Activated T-helper 17 cell treated with anti-CD3 and anti-CD28 coated beads, Interleukin-2, amount 50 U/mL, for 72 hours (primary cell): ENCODE data around the gene MRPS26. TPM values are rescaled to one million over a fixed set of nuclear protein-coding genes. Genes with fewer than 3 reads are reported as not detected.
A peak's percentile ranks its signal among the peaks of the same experiment; 100 is the strongest.
"Not testable (repeated sequence)": the region's sequence is repeated elsewhere in the genome, so short reads cannot be mapped to it uniquely, and the experiment has no call there.

Experiments used
- ATAC-seq: fragments of 150-1000 bp; cut with Tn5 transposase; replicated peaks from 2 replicates; pipeline ENCODE4 v1.10.0; 2021; ENCODE audit warnings: mild to moderate bottlenecking, moderate library complexity
- H3K27ac Mint-ChIP-seq: one replicate; pipeline ENCODE4 v1.8.0; 2022; ENCODE audit warnings: mixed read lengths
- H3K27me3 Mint-ChIP-seq: one replicate; pipeline ENCODE4 v1.8.0; 2022; ENCODE audit warnings: mixed read lengths
- H3K36me3 Mint-ChIP-seq: one replicate; pipeline ENCODE4 v1.8.0; 2022; ENCODE audit warnings: low read depth, mild to moderate bottlenecking, mixed read lengths
- H3K4me1 Mint-ChIP-seq: one replicate; pipeline ENCODE4 v1.8.0; 2022; ENCODE audit warnings: mixed read lengths
- H3K4me3 Mint-ChIP-seq: one replicate; pipeline ENCODE4 v1.8.0; 2022; ENCODE audit warnings: mild to moderate bottlenecking, mixed read lengths
- H3K9me3 Mint-ChIP-seq: one replicate; pipeline ENCODE4 v1.8.0; 2022; ENCODE audit warnings: mixed read lengths
- total RNA-seq, 2 donors: library from RNA; stranded (reverse); gene quantifications; one replicate each; pipeline ENCODE4 v1.2.3, GENCODE V29; 2022

The MRPS26 gene
- total RNA-seq, 2 donors from 2014 or later, result 52.9 to 66.4 TPM

- H3K4me3 Mint-ChIP-seq, result no peak overlapping the region
- H3K36me3 Mint-ChIP-seq, result peaks cover 44% of the 10 kb centered on the region
- H3K27ac Mint-ChIP-seq, result no peak overlapping the region
- ATAC-seq, result no peak
- H3K9me3 Mint-ChIP-seq, result no peaks in the 10 kb centered on the region
- no peaks in the 10 kb centered on the region for H3K27me3 Mint-ChIP-seq
- peaks cover 6% of the 10 kb centered on the region for H3K4me1 Mint-ChIP-seq
Observed at GRCh38 chr20:3051385-3052019, 5.7 kb downstream of the MRPS26 start.

- H3K4me1 Mint-ChIP-seq, result peaks cover 11% of the 10 kb centered on the region
- no peaks in the 10 kb centered on the region for H3K36me3 Mint-ChIP-seq
- H3K4me3 Mint-ChIP-seq, result no peak overlapping the region
- no peaks in the 10 kb centered on the region for H3K27me3 Mint-ChIP-seq
- ATAC-seq, result no peak
- no peaks in the 10 kb centered on the region for H3K9me3 Mint-ChIP-seq
- no peak overlapping the region for H3K27ac Mint-ChIP-seq
Observed at GRCh38 chr20:3059489-3059888, 13.6 kb downstream of the MRPS26 start.

GRCh38 chr20:3064119-3064518 lies 18.3 kb downstream of the MRPS26 start:
- ATAC-seq, H3K4me3 Mint-ChIP-seq, H3K36me3 Mint-ChIP-seq, H3K9me3 Mint-ChIP-seq, H3K27me3 Mint-ChIP-seq, H3K27ac Mint-ChIP-seq: not testable (repeated sequence)
- peaks cover 15% of the 10 kb centered on the region for H3K4me1 Mint-ChIP-seq

GRCh38 chr20:3067139-3068014 lies 21.5 kb downstream of the MRPS26 start:
- ATAC-seq, result no peak
- Mint-ChIP-seq H3K27ac (peak overlapping the region; percentile 5), H3K4me3 (no peak overlapping the region)

GRCh38 chr20:3068075-3068474 lies 22.2 kb downstream of the MRPS26 start:
- no peaks in the 10 kb centered on the region for H3K9me3 Mint-ChIP-seq
- no peak overlapping the region for H3K4me3 Mint-ChIP-seq
- H3K27ac Mint-ChIP-seq, result no peak overlapping the region
- no peak for ATAC-seq
- H3K27me3 Mint-ChIP-seq, result no peaks in the 10 kb centered on the region
- H3K36me3 Mint-ChIP-seq, result no peaks in the 10 kb centered on the region
- peaks cover 13% of the 10 kb centered on the region for H3K4me1 Mint-ChIP-seq

More at GRCh38 chr20:3067139-3068014, 21.5 kb downstream of the MRPS26 start:
- Mint-ChIP-seq H3K9me3 (no peaks in the 10 kb centered on the region), H3K27me3 (no peaks in the 10 kb centered on the region), H3K4me1 (peaks cover 13% of the 10 kb centered on the region), H3K36me3 (no peaks in the 10 kb centered on the region)

- Mint-ChIP-seq H3K9me3 (no peaks in the 10 kb centered on the region), H3K4me3 (no peak overlapping the region), H3K27ac (no peak overlapping the region), H3K4me1 (peaks cover 12% of the 10 kb centered on the region), H3K36me3 (no peaks in the 10 kb centered on the region), H3K27me3 (no peaks in the 10 kb centered on the region)
- no peak for ATAC-seq
Observed at GRCh38 chr20:3068986-3069900, 23.4 kb downstream of the MRPS26 start.

- no peaks in the 10 kb centered on the region for H3K9me3 Mint-ChIP-seq
- no peaks in the 10 kb centered on the region for H3K27me3 Mint-ChIP-seq
- no peaks in the 10 kb centered on the region for H3K36me3 Mint-ChIP-seq
- no peak for ATAC-seq
- H3K4me3 Mint-ChIP-seq, result peak overlapping the region; percentile 67
- peak overlapping the region; percentile 22 for H3K27ac Mint-ChIP-seq
- H3K4me1 Mint-ChIP-seq, result peaks cover 6% of the 10 kb centered on the region
Observed at GRCh38 chr20:3070725-3071124, 24.9 kb downstream of the MRPS26 start.

- ATAC-seq, result no peak
- Mint-ChIP-seq H3K4me1 (peaks cover 6% of the 10 kb centered on the region), H3K9me3 (no peaks in the 10 kb centered on the region), H3K4me3 (peak overlapping the region; percentile 67), H3K27ac (peak overlapping the region; percentile 22), H3K27me3 (no peaks in the 10 kb centered on the region), H3K36me3 (no peaks in the 10 kb centered on the region)
Observed at GRCh38 chr20:3071266-3071609, 25.4 kb downstream of the MRPS26 start.

GRCh38 chr20:3071610-3072529 lies 26.0 kb downstream of the MRPS26 start, which contains the start of gene OXT:
TSS of gene OXT (plus strand) at chr20:3071620. CDS start at chr20:3071656, 36 bp downstream.
- peak within 1 kb of the TSS; percentile 67 for H3K4me3 Mint-ChIP-seq
- peaks cover 6% of the 10 kb centered on the region for H3K4me1 Mint-ChIP-seq
- H3K27ac Mint-ChIP-seq, result peak within 1 kb of the TSS; percentile 54
- ATAC-seq, result peak; percentile 87
- H3K36me3 Mint-ChIP-seq, result no peaks in the 10 kb centered on the region
- H3K27me3 Mint-ChIP-seq, result no peaks in the 10 kb centered on the region
- H3K9me3 Mint-ChIP-seq, result no peaks in the 10 kb centered on the region

GRCh38 chr20:3072530-3073250 lies 26.8 kb downstream of the MRPS26 start:
- peaks cover 8% of the 10 kb centered on the region for H3K4me1 Mint-ChIP-seq
- H3K36me3 Mint-ChIP-seq, result no peaks in the 10 kb centered on the region
- peak overlapping the region; percentile 54 for H3K27ac Mint-ChIP-seq

GRCh38 chr20:3073251-3073643 lies 27.4 kb downstream of the MRPS26 start:
- ATAC-seq, H3K9me3 Mint-ChIP-seq, H3K27me3 Mint-ChIP-seq, H3K27ac Mint-ChIP-seq, H3K36me3 Mint-ChIP-seq: not testable (repeated sequence)
- peak overlapping the region; percentile 67 for H3K4me3 Mint-ChIP-seq
- H3K4me1 Mint-ChIP-seq, result peaks cover 10% of the 10 kb centered on the region

More at GRCh38 chr20:3072530-3073250, 26.8 kb downstream of the MRPS26 start:
- H3K27me3 Mint-ChIP-seq, result no peaks in the 10 kb centered on the region
- no peak for ATAC-seq
- H3K9me3 Mint-ChIP-seq, result no peaks in the 10 kb centered on the region
- peak overlapping the region; percentile 67 for H3K4me3 Mint-ChIP-seq

- H3K4me1 Mint-ChIP-seq, result peaks cover 10% of the 10 kb centered on the region
Observed at GRCh38 chr20:3074812-3075211, 29.0 kb downstream of the MRPS26 start.

GRCh38 chr20:3075315-3075714 lies 29.5 kb downstream of the MRPS26 start:
- H3K36me3 Mint-ChIP-seq, H3K4me3 Mint-ChIP-seq, ATAC-seq, H3K27me3 Mint-ChIP-seq, H3K9me3 Mint-ChIP-seq, H3K27ac Mint-ChIP-seq: not testable (repeated sequence)
- peaks cover 10% of the 10 kb centered on the region for H3K4me1 Mint-ChIP-seq

More at GRCh38 chr20:3074812-3075211, 29.0 kb downstream of the MRPS26 start:
- Mint-ChIP-seq H3K36me3 (no peaks in the 10 kb centered on the region), H3K4me3 (no peak overlapping the region), H3K9me3 (no peaks in the 10 kb centered on the region), H3K27ac (no peak overlapping the region), H3K27me3 (no peaks in the 10 kb centered on the region)
- no peak for ATAC-seq
